ENCODE results near the gene ASB18. TPM values are rescaled to one million over a fixed set of nuclear protein-coding genes. Genes with fewer than 3 reads are reported as not detected.

The ASB18 gene
- total RNA-seq, 4 donors from 2014 or later, result not detected

GRCh38 chr2:236169741-236170589, 94.2 kb downstream of the ASB18 start:
- TF ChIP-seq POLR2A (IDR thresholded peaks at IDR 0.05) (no peak), CTCF (IDR thresholded peaks at IDR 0.05) (no peak)
- intact Hi-C loops (cut with DNase I; ENCODE audit: low total_unique reads), result loop anchor here (10.0 kb wide), 1 partner anchor 395 kb away; no protein-coding TSS in a partner anchor
- Histone ChIP-seq H3K36me3 (no peaks in the 10 kb centered on the region), H3K9me3 (no peaks in the 10 kb centered on the region), H3K4me1 (peaks cover 0 to 27% of the 10 kb centered on the region in 2 donors), H3K4me3 (no peak overlapping the region), H3K27ac (no peak overlapping the region), H3K27me3 (peaks cover 56 to 84% of the 10 kb centered on the region in 2 donors)
- DNase-seq, result no peak

- H3K4me3 ChIP-seq, result no peak overlapping the region
- no peaks in the 10 kb centered on the region for H3K9me3 ChIP-seq
- TF ChIP-seq CTCF (IDR thresholded peaks at IDR 0.05), result no peak
- TF ChIP-seq POLR2A (IDR thresholded peaks at IDR 0.05), result no peak
- intact Hi-C loops (cut with DNase I; ENCODE audit: low total_unique reads), result no loop called here
- peaks cover 60 to 85% of the 10 kb centered on the region in 2 donors for H3K27me3 ChIP-seq
- DNase-seq, result no peak
- H3K36me3 ChIP-seq, result no peaks in the 10 kb centered on the region
- H3K4me1 ChIP-seq, result peaks cover 0 to 34% of the 10 kb centered on the region in 2 donors
- no peak overlapping the region for H3K27ac ChIP-seq
Measured at GRCh38 chr2:236169151-236169721, 95.0 kb downstream of the ASB18 start.

GRCh38 chr2:236168110-236169080, 95.8 kb downstream of the ASB18 start, which contains the start of gene GBX2:
TSS of gene GBX2 (minus strand) at chr2:236168386. CDS start at chr2:236167971, 415 bp downstream.
- Histone ChIP-seq H3K27ac (no peak within 1 kb of the TSS), H3K4me1 (peaks cover 0 to 42% of the 10 kb centered on the region in 2 donors), H3K36me3 (no peaks in the 10 kb centered on the region), H3K4me3 (peak within 1 kb of the TSS in 1 of 2 donors; percentile 12), H3K27me3 (peaks cover 64 to 80% of the 10 kb centered on the region in 2 donors), H3K9me3 (no peaks in the 10 kb centered on the region)
- no peak for TF ChIP-seq CTCF (IDR thresholded peaks at IDR 0.05)
- no peak for TF ChIP-seq POLR2A (IDR thresholded peaks at IDR 0.05)
- intact Hi-C loops (cut with DNase I; ENCODE audit: low total_unique reads), result no loop called here
- DNase-seq, result no peak

GRCh38 chr2:236167297-236168109, 96.7 kb downstream of the ASB18 start:
- no peak for DNase-seq
- TF ChIP-seq POLR2A (IDR thresholded peaks at IDR 0.05) (no peak), CTCF (IDR thresholded peaks at IDR 0.05) (no peak)
- H3K36me3 ChIP-seq, result no peaks in the 10 kb centered on the region
- peaks cover 0 to 43% of the 10 kb centered on the region in 2 donors for H3K4me1 ChIP-seq
- peak overlapping the region in 1 of 2 donors; percentile 12 for H3K4me3 ChIP-seq
- H3K27ac ChIP-seq, result no peak overlapping the region
- H3K27me3 ChIP-seq, result peaks cover 56 to 77% of the 10 kb centered on the region in 2 donors
- intact Hi-C loops (cut with DNase I; ENCODE audit: low total_unique reads), result no loop called here
- H3K9me3 ChIP-seq, result no peaks in the 10 kb centered on the region

Measured in uterus (tissue), 4 donors.